Breast epithelium (tissue), 4 donors: ENCODE measurements around the gene KCTD10. TPM values are rescaled to one million over a fixed set of nuclear protein-coding genes. Genes with fewer than 3 reads are reported as not detected.
A peak's percentile ranks its signal among the peaks of the same experiment; 100 is the strongest.

Experiments
- DNase-seq, 2 donors: peaks; one replicate each; pipeline ENCODE4 v3.0.0-alpha.2; 2019; ENCODE audit warnings: low spot score in 2 of 2
- H3K27ac ChIP-seq, 2 donors: fragments of 200-600 bp; sonication (generic) in 1 of 2; one replicate each; pipeline ENCODE4 v1.5.1; 2016 to 2019; ENCODE audit warnings: mild to moderate bottlenecking in 1 of 2
- H3K27me3 ChIP-seq, 2 donors: fragments of 200-600 bp; sonication (generic) in 1 of 2; one replicate each; pipeline versions ENCODE4 v1.5.1 to v1.6.0; 2017 to 2019; ENCODE audit warnings: control low read depth in 1 of 2, mild to moderate bottlenecking in 1 of 2
- H3K36me3 ChIP-seq: fragments of 200-600 bp; one replicate; pipeline ENCODE4 v1.5.1; 2019
- H3K4me1 ChIP-seq, 2 donors: fragments of 200-600 bp; sonication (generic); one replicate each; pipeline ENCODE4 v1.5.1; 2016 to 2019; ENCODE audit warnings: control low read depth in 1 of 2
- H3K4me3 ChIP-seq, 3 donors: fragments of 200-600 bp; sonication (generic); 1 replicate in 2 of 3; 2 replicates in 1 of 3; pipeline ENCODE4 v1.5.1; 2016 to 2019; ENCODE audit warnings: mild to moderate bottlenecking in 3 of 3, moderate library complexity in 2 of 3
- H3K9me3 ChIP-seq, 2 donors: fragments of 200-600 bp; sonication (generic) in 1 of 2; one replicate each; pipeline ENCODE4 v1.5.1; 2016 to 2019; ENCODE audit warnings: control low read depth in 1 of 2
- CTCF ChIP-seq, 3 donors: fragments of 450-650 bp; IDR thresholded peaks; one replicate each; pipeline ENCODE4 v1.5.1; 2016 to 2017; ENCODE audit warnings: antibody characterized with exemption in 3 of 3, mild to moderate bottlenecking in 3 of 3, moderate library complexity in 3 of 3
- POLR2A ChIP-seq: fragments of 450-650 bp; IDR thresholded peaks from one replicate; pipeline ENCODE4 v1.6.1; 2016; ENCODE audit warnings: antibody characterized with exemption, mild to moderate bottlenecking, moderate library complexity
- POLR2AphosphoS5 ChIP-seq, 3 donors: sonication (generic); formaldehyde crosslinking; IDR thresholded peaks; one replicate each; pipeline ENCODE4 v1.6.1; 2017; ENCODE audit warnings: antibody characterized with exemption in 3 of 3
- intact Hi-C: fragments of 100-400 bp; cut with DNase I; formaldehyde crosslinking; loops from one replicate; pipeline ENCODE4 v1.15.1; 2023; ENCODE audit warnings: low total_unique reads
- total RNA-seq, 3 donors: library from RNA; depleted of rRNA; stranded (reverse); fragments of >200 nt; gene quantifications; one replicate each; pipeline ENCODE4 v1.1.0, GENCODE V29; 2016

The KCTD10 gene
- total RNA-seq, 3 donors from 2014 or later = 65.3 to 86.2 (median 70.4) TPM

- no peak for DNase-seq
- Histone ChIP-seq H3K4me1 (no peaks in the 10 kb centered on the region), H3K27me3 (no peaks in the 10 kb centered on the region), H3K4me3 (no peak overlapping the region), H3K9me3 (no peaks in the 10 kb centered on the region), H3K27ac (no peak overlapping the region), H3K36me3 (no peaks in the 10 kb centered on the region)
- TF ChIP-seq POLR2AphosphoS5 (IDR thresholded peaks at IDR 0.05) (no peak), POLR2A (no peak), CTCF (IDR thresholded peaks at IDR 0.05) (no peak)
- intact Hi-C loops = no loop called here
Measured at GRCh38 chr12:109447482-109447881, 29.6 kb downstream of the KCTD10 start.

GRCh38 chr12:109446869-109447268 lies 30.2 kb downstream of the KCTD10 start:
- H3K4me1 ChIP-seq = no peaks in the 10 kb centered on the region
- no peaks in the 10 kb centered on the region for H3K36me3 ChIP-seq
- intact Hi-C loops = no loop called here
- H3K27ac ChIP-seq = peak overlapping the region in 1 of 2 donors; percentile 6
- DNase-seq = no peak
- H3K9me3 ChIP-seq = no peaks in the 10 kb centered on the region
- no peak overlapping the region for H3K4me3 ChIP-seq
- no peaks in the 10 kb centered on the region for H3K27me3 ChIP-seq
- TF ChIP-seq POLR2A = no peak
- no peak for TF ChIP-seq POLR2AphosphoS5 (IDR thresholded peaks at IDR 0.05)
- no peak for TF ChIP-seq CTCF (IDR thresholded peaks at IDR 0.05)

- Histone ChIP-seq H3K9me3 (no peaks in the 10 kb centered on the region), H3K27me3 (no peaks in the 10 kb centered on the region), H3K36me3 (no peaks in the 10 kb centered on the region), H3K4me3 (no peak overlapping the region), H3K27ac (peak overlapping the region in 1 of 2 donors; percentile 67), H3K4me1 (peaks cover 0 to 2% of the 10 kb centered on the region in 2 donors)
- no peak for DNase-seq
- intact Hi-C loops = no loop called here
- TF ChIP-seq CTCF (IDR thresholded peaks at IDR 0.05) = no peak
- no peak for TF ChIP-seq POLR2AphosphoS5 (IDR thresholded peaks at IDR 0.05)
- no peak for TF ChIP-seq POLR2A
Measured at GRCh38 chr12:109445191-109445609, 31.9 kb downstream of the KCTD10 start.

- intact Hi-C loops = no loop called here
- H3K9me3 ChIP-seq = no peaks in the 10 kb centered on the region
- no peak for DNase-seq
- no peaks in the 10 kb centered on the region for H3K27me3 ChIP-seq
- TF ChIP-seq CTCF (IDR thresholded peaks at IDR 0.05) (no peak), POLR2A (no peak), POLR2AphosphoS5 (IDR thresholded peaks at IDR 0.05) (no peak)
- H3K36me3 ChIP-seq = no peaks in the 10 kb centered on the region
- peak overlapping the region; percentile 17 to 67 for H3K27ac ChIP-seq
- peaks cover 0 to 2% of the 10 kb centered on the region in 2 donors for H3K4me1 ChIP-seq
- no peak overlapping the region for H3K4me3 ChIP-seq
Measured at GRCh38 chr12:109444259-109444658, 32.8 kb downstream of the KCTD10 start.

GRCh38 chr12:109443794-109444193 lies 33.3 kb downstream of the KCTD10 start:
- H3K27me3 ChIP-seq = no peaks in the 10 kb centered on the region
- H3K36me3 ChIP-seq = no peaks in the 10 kb centered on the region
- no peak for DNase-seq
- peak overlapping the region; percentile 17 to 67 for H3K27ac ChIP-seq
- H3K4me3 ChIP-seq = no peak overlapping the region
- H3K4me1 ChIP-seq = peaks cover 0 to 2% of the 10 kb centered on the region in 2 donors
- H3K9me3 ChIP-seq = no peaks in the 10 kb centered on the region
- TF ChIP-seq POLR2AphosphoS5 (IDR thresholded peaks at IDR 0.05) = no peak
- TF ChIP-seq POLR2A = no peak
- no peak for TF ChIP-seq CTCF (IDR thresholded peaks at IDR 0.05)
- intact Hi-C loops = loop anchor here (2.0 kb wide), 1 partner anchor 69 kb away; no protein-coding TSS in a partner anchor
